ENCODE results near the gene SERGEF. TPM values are rescaled to one million over a fixed set of nuclear protein-coding genes. Genes with fewer than 3 reads are reported as not detected.

SERGEF gene
- total and polyA plus RNA-seq, 10 of the 15 experiments (the other 5 are each of a cell fraction or from before 2014, with no cell fraction given): 14.6 to 27.8 (median 22.4) TPM

- intact Hi-C loops (cut with micrococcal nuclease; ENCODE audit: unreplicated experiment): no loop called here
- SMC1A ChIA-PET (ENCODE audit: uncharacterized antibody, unreplicated experiment): no interaction called here
These were observed 239.9 kb downstream of the SERGEF start for GRCh38 chr11:17772704-17773600.

More at GRCh38 chr11:17772704-17773600, 239.9 kb downstream of the SERGEF start:
- no peaks in the 10 kb centered on the region for H3K79me2 ChIP-seq (ENCODE audit: control insufficient read depth, insufficient read depth, low read length)
- ChIA-PET POLR2A (no interaction called here), CTCF (interaction anchor here (0.7 kb wide), 1 partner anchor 241 kb away, joined by 4 read pairs; no protein-coding TSS in a partner anchor), RAD21 (ENCODE audit: unreplicated experiment) (no interaction called here)
- no peak overlapping the region for H3K9ac ChIP-seq (ENCODE audit: control insufficient read depth, insufficient read depth, low read length)
- in situ Hi-C loops (cut with MboI): no loop called here
- no peak overlapping the region for H2AFZ ChIP-seq (ENCODE audit: control insufficient read depth, low read depth, low read length)
- TF ChIP-seq WRNIP1 (IDR thresholded peaks at IDR 0.05; ENCODE audit: borderline replicate concordance, low read depth, low read length): no peak
- no peak for TF ChIP-seq MTA2 (IDR thresholded peaks at IDR 0.05; ENCODE audit: low read depth)
- no peak for TF ChIP-seq MEF2A (IDR thresholded peaks at IDR 0.05; ENCODE audit: insufficient read depth, low read depth, low read length)
- TF ChIP-seq E2F4 (IDR thresholded peaks at IDR 0.05; ENCODE audit: low read depth, low read length): no peak
- TF ChIP-seq PML (IDR thresholded peaks at IDR 0.05; ENCODE audit: low read length): no peak
- TF ChIP-seq SP1 (IDR thresholded peaks at IDR 0.05; ENCODE audit: low read depth, low read length): no peak
- TF ChIP-seq KLF5 (IDR thresholded peaks at IDR 0.05; ENCODE audit: partially characterized antibody): no peak
- TF ChIP-seq ZNF217 (IDR thresholded peaks at IDR 0.05): no peak
- no peak for TF ChIP-seq CBFB (IDR thresholded peaks at IDR 0.05; ENCODE audit: low read depth)
- no peak for TF ChIP-seq BCL3 (IDR thresholded peaks at IDR 0.05; ENCODE audit: borderline replicate concordance, insufficient read depth, low read depth, low read length, poor library complexity, severe bottlenecking)
- no peaks in the 10 kb centered on the region for H3K4me1 ChIP-seq (ENCODE audit: control insufficient read depth, insufficient read depth, low read length)
- no TSS peak for BruUV-seq (replicated peaks)
- H3K4me2 ChIP-seq (ENCODE audit: control insufficient read depth, insufficient read depth): no peak overlapping the region
- H3K9me3 ChIP-seq (replicated peaks; ENCODE audit: control insufficient read depth, insufficient read depth, low read length): no peaks in the 10 kb centered on the region
- H3K4me3 ChIP-seq: no peak overlapping the region
- no peaks in the 10 kb centered on the region for H3K27me3 ChIP-seq (replicated peaks in 1 of 2; ENCODE audit: control insufficient read depth in 2 of 2, insufficient read depth in 2 of 2, low read length in 1 of 2)
- no peaks in the 10 kb centered on the region for H3K36me3 ChIP-seq (ENCODE audit: control insufficient read depth in 2 of 2, insufficient read depth in 2 of 2, low read length in 1 of 2)
- WGBS (ENCODE audit: insufficient coverage, insufficient replicate concordance, low lambda C conversion rate, missing lambda C conversion rate): 65% methylated on average over 31 of the region's 31 CpGs
- FAIRE-seq: no peak
- H4K20me1 ChIP-seq (ENCODE audit: control insufficient read depth, insufficient read depth): no peaks in the 10 kb centered on the region
- ATAC-seq: no peak
- DNase-seq (ENCODE audit: low read depth, low spot score): no peak
- no peak overlapping the region for H3K27ac ChIP-seq (ENCODE audit: control insufficient read depth, insufficient read depth)
